GM18951 (cell line): ENCODE data around the gene MX1.

Source experiments
- POLR2A ChIP-seq: IDR thresholded peaks from 4 replicates; pipeline ENCODE4 v1.6.1; 2011; ENCODE audit warnings: mild to moderate bottlenecking; ENCODE audit not compliant: insufficient read length, insufficient read depth; ENCODE audit errors: extremely low read depth
- in situ Hi-C: fragments of 300-500 bp; cut with MboI; formaldehyde crosslinking; loops from one replicate; pipeline ENCODE4 v1.12.0; 2022; ENCODE audit warnings: low sequenced_read_pairs, mixed read lengths, inconsistent platforms; ENCODE audit not compliant: unreplicated experiment

Gene MX1, protein sequence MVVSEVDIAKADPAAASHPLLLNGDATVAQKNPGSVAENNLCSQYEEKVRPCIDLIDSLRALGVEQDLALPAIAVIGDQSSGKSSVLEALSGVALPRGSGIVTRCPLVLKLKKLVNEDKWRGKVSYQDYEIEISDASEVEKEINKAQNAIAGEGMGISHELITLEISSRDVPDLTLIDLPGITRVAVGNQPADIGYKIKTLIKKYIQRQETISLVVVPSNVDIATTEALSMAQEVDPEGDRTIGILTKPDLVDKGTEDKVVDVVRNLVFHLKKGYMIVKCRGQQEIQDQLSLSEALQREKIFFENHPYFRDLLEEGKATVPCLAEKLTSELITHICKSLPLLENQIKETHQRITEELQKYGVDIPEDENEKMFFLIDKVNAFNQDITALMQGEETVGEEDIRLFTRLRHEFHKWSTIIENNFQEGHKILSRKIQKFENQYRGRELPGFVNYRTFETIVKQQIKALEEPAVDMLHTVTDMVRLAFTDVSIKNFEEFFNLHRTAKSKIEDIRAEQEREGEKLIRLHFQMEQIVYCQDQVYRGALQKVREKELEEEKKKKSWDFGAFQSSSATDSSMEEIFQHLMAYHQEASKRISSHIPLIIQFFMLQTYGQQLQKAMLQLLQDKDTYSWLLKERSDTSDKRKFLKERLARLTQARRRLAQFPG

DNA sequence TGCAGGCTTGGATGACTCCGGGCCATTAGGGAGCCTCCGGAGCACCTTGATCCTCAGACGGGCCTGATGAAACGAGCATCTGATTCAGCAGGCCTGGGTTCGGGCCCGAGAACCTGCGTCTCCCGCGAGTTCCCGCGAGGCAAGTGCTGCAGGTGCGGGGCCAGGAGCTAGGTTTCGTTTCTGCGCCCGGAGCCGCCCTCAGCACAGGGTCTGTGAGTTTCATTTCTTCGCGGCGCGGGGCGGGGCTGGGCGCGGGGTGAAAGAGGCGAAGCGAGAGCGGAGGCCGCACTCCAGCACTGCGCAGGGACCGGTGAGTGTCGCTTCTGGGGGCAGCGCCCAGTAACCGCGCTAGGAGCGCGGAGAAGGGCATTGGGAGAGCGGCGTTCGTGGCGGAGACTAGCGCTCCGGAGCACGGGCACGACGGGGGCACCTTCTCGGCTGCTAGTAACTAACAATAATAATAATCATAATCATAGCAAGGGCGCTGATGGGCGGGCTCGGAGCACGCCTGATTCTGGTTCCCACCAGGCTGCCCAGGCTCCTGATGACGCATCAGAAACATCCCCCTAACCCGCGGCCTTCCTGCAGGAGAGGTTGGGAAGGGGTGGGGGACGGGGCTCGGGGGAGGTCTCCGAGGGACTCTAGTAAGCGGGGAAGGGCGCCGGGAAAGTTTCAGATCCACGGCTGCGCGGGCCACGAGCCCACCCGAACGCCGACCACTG, at the start of gene MX1:
Gene MX1 (plus strand): TSS at position 286 of the 722 bp plus-strand sequence. CDS start 5,832 bp downstream, outside the sequence.
- peak; percentile 99 for TF ChIP-seq POLR2A
- in situ Hi-C loops, result no loop called here

DNA sequence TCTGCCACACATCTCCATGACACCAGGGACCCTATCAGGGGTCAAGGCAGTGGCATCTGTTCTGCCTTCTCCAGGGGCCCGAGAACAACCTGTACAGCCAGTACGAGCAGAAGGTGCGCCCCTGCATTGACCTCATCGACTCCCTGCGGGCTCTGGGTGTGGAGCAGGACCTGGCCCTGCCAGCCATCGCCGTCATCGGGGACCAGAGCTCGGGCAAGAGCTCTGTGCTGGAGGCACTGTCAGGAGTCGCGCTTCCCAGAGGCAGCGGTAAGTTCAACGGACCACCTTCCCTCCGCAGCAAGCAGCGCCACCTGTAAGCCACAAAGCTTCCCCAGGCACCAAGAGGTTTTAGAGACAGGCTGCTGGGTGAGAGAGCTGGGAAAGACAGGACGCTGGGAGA, 48.3 kb upstream of the MX1 start:
- TF ChIP-seq POLR2A, result no peak
- in situ Hi-C loops, result no loop called here

DNA sequence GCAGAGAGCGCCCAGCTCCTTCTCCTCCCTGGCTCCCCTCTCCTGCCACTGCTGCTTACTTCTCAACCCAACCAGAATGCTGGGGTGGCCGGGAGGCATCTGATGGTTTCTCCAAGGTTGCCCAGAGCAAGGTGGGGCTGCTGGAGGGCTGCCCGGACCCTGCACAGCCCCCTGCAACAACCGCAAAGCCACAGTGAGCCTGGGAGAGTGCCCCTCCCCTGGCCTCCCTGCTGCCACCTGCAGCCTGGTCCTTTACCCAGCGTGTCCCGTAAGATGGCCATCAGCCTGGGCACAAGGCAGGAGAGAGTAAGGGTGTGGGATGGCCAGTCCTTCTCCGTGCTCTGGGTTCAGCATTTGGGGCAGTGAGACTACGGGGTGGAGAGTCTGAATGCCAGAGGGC, 47.2 kb upstream of the MX1 start:
- in situ Hi-C loops, result no loop called here
- no peak for TF ChIP-seq POLR2A

DNA sequence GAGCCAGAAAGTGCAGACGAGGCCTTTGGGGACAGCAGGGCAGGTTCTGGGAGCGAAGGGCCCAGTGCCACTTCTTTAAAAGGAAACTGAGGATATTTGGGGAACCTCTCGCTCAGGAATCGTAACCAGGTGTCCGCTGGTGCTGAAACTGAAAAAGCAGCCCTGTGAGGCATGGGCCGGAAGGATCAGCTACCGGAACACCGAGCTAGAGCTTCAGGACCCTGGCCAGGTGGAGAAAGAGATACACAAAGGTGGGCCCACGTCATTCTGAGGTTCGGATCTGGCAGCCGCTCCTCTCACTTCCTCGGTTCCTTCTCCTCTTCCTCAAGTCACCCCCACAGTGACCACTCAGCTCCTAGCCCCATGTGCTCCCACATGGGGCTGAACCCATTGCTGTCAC, 46.1 kb upstream of the MX1 start:
- in situ Hi-C loops, result no loop called here
- TF ChIP-seq POLR2A, result no peak

DNA sequence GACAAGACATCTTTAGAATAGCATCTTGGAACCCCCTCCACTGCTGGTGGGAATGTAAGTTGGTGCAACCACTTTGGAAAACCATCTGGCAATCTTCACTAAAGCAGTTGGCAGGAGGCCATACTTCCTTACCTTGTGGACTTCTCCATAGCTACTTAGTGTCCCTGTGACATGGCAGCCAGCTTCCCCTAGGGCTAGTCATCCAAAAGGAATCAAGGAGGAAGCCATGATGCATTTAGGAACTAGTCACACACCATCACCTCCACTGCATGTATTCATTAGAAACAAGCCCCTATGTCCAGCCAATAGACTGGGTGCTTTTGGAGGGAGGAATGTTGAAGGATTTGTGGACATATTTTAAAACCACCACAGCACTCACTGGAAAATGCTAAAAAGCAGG, 44.3 kb upstream of the MX1 start:
- no peak for TF ChIP-seq POLR2A
- in situ Hi-C loops, result no loop called here

DNA sequence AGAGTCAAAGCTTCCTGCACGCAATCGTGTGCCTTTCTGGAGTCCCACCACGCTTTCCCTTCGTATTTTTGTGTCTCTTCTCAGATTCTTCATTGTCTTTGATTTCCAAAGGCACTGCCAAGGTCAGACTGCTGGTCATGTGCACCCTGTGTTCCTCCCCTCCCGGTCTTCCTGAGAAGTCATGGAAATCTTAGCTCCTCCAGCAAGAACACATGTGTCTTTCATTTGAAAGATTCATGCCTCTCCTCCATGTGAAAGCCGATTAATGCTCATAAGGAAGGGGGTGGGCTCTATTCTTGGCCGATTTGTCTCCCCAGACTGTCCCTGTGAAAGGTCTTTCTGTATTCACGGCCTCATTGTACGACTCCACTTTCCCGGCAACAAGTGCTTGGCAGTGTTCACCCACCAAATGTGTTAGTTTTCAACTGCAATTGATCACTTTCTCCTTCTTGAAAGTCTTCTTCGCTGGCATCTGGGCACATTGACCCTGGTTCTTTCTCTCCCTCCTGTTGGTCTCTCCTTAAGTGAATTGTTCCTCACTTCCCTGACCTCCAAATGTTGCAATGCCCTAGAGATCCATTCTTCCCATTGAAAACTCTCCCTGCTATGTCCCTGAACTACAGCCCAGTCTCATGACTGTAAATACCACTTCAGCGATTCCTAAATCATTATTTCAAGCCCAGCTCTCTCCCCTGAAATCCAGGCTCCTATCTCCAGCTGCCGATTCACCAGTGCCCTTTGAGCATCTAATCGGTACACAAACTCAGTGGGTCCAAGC, 38.8 kb upstream of the MX1 start:
- in situ Hi-C loops, result no loop called here
- TF ChIP-seq POLR2A, result no peak

DNA sequence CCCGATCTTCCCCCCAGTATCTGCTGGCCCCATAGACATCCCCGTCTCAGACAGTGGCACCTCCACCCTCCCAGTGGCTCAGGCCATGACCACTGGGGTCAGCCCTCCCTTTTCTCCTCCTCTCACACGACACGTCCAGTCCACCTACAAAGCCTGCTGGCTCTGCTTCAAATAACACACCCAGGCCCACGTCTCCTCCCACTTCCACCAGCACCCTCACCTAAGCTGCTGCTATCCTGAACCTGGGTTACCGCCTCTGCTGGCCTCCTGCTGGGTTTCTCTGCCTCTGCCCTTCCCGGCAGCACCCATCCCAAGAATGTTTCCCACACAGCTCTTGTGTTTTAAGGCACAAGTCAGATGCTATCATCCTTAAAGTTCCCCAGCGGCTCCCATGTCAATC, 38.2 kb upstream of the MX1 start:
- TF ChIP-seq POLR2A, result no peak
- in situ Hi-C loops, result no loop called here

DNA sequence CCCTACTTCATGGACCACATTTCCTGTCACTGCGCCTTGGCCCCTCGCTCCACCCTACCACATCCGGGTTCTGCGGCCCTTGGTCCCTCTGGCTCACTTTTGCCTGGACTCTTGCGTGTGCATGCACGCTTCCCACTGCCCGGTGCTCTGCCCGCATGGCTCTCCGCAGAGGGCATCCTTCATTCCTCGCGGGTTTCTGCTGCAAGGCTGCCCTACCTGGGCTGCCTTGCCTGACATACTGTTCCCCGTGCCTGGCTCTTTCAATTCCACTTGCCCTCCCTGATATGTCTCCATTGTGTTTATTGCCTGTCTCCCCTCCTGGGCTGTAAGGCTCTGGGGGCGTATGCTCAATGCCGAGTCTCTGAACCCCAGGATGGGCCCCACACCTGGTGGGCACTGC, 37.8 kb upstream of the MX1 start:
- TF ChIP-seq POLR2A, result no peak
- in situ Hi-C loops, result no loop called here

DNA sequence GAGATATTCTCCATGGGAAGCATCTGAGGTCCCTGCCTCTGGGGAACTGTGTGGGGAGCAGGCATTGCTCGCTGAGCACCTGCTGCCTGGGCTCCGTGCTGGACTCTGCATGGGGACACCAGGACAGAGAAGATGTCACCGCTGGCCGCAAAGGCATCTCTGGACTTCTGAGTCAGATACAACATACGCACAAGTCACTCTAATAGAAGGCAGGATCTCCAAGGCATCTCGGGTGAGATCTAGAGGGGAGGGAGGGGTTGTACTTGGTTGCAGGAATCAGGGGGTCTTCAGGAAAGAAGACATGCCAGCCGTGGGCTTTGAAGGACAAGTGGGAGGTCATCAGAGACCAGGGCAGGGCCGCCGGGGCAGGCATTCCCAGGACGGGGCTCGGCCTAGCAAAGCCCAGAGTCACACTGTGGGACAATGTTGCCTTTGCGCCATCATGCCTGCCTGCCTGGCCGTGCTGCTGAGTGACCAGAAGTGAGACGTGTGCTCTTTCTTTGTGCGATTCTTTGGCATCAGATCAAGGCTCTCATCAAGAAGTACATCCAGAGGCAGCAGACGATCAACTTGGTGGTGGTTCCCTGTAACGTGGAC, 35.9 kb upstream of the MX1 start:
- in situ Hi-C loops, result no loop called here
- TF ChIP-seq POLR2A, result no peak

DNA sequence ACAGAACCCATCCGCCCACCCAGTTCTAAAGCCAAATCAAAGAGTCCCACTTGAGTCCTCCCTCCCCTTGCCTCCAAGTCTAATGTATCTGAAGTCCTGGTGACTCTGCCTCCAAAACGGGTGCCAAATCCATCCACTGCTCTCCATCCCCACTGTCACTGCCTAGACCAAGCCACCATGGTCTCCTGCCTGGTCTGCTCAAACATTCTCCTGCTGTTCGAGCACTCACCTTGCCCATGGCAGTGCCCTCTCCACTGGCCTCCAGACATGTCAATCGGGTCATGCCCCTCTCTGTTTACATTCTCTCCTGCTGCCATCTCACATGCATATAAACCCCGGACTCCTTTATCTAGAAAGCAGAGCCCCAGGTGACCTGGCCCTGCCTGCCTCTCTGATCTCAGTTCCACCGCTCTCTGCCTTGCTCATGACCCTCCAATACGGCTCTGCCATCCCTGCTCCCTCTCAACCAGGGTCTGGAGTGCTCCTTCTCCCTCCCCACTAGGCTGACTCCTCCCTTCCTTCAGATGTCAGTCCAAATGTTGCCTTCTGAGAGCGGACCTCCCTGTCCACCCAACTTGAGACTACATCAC, 32.1 kb upstream of the MX1 start:
- in situ Hi-C loops, result no loop called here
- no peak for TF ChIP-seq POLR2A

DNA sequence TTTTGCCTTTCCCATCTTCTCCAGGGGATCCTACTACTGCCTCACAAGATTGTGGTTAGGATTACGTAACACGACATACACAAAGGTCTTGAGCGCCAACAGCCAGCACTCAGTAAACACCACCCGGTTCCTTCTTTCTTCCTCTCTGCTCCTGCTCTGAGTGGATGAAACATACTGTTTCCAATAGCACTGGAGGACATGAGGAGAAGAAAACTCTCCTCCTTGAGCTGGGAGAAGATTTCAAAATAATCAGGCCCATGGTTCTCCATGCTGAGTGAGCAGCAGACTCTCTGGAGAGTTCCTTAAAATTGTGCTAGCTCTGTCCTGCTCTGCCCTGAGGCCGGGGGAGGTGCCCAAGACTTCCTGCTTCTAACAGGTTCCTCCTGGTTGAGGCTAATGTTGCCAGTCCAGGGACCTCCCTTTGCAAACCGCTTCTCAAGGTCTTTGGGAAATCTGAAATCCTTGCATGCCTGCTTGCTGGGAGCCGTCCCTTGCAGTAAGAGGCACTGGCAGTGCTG, 29.4 kb upstream of the MX1 start:
- TF ChIP-seq POLR2A, result no peak

DNA sequence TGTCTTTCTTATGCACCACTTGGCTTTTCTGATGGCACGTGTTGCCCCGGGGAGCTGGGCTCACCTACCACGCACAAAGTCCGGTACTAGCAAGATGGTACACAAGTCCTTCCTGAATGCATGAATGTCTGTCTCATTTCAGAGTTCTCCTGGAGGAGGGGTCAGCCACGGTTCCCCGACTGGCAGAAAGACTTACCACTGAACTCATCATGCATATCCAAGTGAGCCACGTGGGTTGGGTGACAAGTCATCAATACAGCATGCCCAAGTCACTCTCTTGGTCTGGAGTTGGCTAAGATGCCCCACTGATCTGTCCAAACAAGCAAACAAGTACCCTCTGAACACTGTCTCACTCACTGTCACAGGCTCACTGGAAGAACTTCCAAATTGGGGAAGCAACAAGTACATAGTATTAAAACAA, 28.6 kb upstream of the MX1 start:
- TF ChIP-seq POLR2A, result no peak
- in situ Hi-C loops, result no loop called here

More for the DNA sequence above, 29.4 kb upstream of the MX1 start:
- in situ Hi-C loops, result no loop called here
